ENCODE results near the gene SLC37A2.

DNA sequence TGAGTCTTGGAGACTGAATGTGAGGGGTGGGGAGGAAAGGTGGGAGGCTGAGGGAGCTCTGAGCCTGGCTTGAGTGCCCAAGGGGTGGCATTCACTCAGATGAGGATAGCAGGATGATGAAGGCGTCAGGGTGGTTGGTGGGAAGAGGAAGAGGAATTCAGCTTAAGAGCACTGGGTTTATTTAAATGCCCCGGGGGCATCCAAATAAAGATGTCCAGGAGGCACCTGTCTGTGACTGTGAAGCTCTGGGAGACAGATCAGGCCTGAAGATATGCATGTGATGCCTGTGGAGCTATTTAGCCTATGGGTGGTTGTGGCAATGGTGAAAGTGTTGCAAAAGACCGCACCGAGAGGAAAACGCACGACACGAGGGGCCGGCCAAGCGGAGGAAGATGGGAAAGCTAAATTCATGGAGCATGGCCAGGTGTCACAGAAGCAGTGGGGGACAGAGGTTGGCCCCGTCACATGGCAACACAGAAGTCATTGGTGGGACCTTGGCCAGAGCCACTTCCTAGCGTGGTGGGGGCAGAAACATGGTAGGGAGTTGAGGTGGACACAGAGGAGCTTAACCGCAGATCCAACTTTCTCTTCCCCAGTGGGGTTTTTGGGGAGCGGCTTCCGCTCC is 15.5 kb downstream of the SLC37A2 start:
- TF ChIP-seq, protein P1, sequence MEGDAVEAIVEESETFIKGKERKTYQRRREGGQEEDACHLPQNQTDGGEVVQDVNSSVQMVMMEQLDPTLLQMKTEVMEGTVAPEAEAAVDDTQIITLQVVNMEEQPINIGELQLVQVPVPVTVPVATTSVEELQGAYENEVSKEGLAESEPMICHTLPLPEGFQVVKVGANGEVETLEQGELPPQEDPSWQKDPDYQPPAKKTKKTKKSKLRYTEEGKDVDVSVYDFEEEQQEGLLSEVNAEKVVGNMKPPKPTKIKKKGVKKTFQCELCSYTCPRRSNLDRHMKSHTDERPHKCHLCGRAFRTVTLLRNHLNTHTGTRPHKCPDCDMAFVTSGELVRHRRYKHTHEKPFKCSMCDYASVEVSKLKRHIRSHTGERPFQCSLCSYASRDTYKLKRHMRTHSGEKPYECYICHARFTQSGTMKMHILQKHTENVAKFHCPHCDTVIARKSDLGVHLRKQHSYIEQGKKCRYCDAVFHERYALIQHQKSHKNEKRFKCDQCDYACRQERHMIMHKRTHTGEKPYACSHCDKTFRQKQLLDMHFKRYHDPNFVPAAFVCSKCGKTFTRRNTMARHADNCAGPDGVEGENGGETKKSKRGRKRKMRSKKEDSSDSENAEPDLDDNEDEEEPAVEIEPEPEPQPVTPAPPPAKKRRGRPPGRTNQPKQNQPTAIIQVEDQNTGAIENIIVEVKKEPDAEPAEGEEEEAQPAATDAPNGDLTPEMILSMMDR (IDR thresholded peaks at IDR 0.05): no peak
- no peak for TF ChIP-seq POLR2A (IDR thresholded peaks at IDR 0.05)

Measured in esophagus squamous epithelium (tissue), 4 donors.